ENCODE results near the gene TRPM3.

Gene TRPM3

GRCh38 chr9:71121275-71122021 is at the start of gene TRPM3:
TRPM3 (minus strand) TSS chr9:71121621; CDS start chr9:71121354, 267 bp downstream.
- DNase-seq (ENCODE audit: low read depth in 1 of 2, low spot score in 1 of 2): no peak

- no peak for DNase-seq (ENCODE audit: low read depth in 1 of 2, low spot score in 1 of 2)
Measured at GRCh38 chr9:71168418-71168817, 47.0 kb upstream of the TRPM3 start.

- DNase-seq (ENCODE audit: low read depth in 1 of 2, low spot score in 1 of 2): no peak
Measured at GRCh38 chr9:71162126-71162525, 40.7 kb upstream of the TRPM3 start.

GRCh38 chr9:71157731-71158130 is 36.3 kb upstream of the TRPM3 start:
- no peak for DNase-seq (ENCODE audit: low read depth in 1 of 2, low spot score in 1 of 2)

GRCh38 chr9:71147368-71147767 is 25.9 kb upstream of the TRPM3 start:
- no peak for DNase-seq (ENCODE audit: low read depth in 1 of 2, low spot score in 1 of 2)

- no peak for DNase-seq (ENCODE audit: low read depth in 1 of 2, low spot score in 1 of 2)
Measured at GRCh38 chr9:71146511-71146910, 25.1 kb upstream of the TRPM3 start.

- DNase-seq (ENCODE audit: low read depth in 1 of 2, low spot score in 1 of 2): no peak
Measured at GRCh38 chr9:71145179-71145578, 23.8 kb upstream of the TRPM3 start.

GRCh38 chr9:71144495-71144894 is 23.1 kb upstream of the TRPM3 start:
- DNase-seq (ENCODE audit: low read depth in 1 of 2, low spot score in 1 of 2): no peak

- DNase-seq (ENCODE audit: low read depth in 1 of 2, low spot score in 1 of 2): no peak
Measured at GRCh38 chr9:71136696-71137095, 15.3 kb upstream of the TRPM3 start.

- no peak for DNase-seq (ENCODE audit: low read depth in 1 of 2, low spot score in 1 of 2)
Measured at GRCh38 chr9:71131145-71131544, 9.7 kb upstream of the TRPM3 start.

- DNase-seq (ENCODE audit: low read depth in 1 of 2, low spot score in 1 of 2): no peak
Measured at GRCh38 chr9:71130521-71130920, 9.1 kb upstream of the TRPM3 start.

- no peak for DNase-seq (ENCODE audit: low read depth in 1 of 2, low spot score in 1 of 2)
Measured at GRCh38 chr9:71128796-71129195, 7.4 kb upstream of the TRPM3 start.

- DNase-seq (ENCODE audit: low read depth in 1 of 2, low spot score in 1 of 2): no peak
Measured at GRCh38 chr9:71127301-71127700, 5.9 kb upstream of the TRPM3 start.

- DNase-seq (ENCODE audit: low read depth in 1 of 2, low spot score in 1 of 2): no peak
Measured at GRCh38 chr9:71122421-71122820, 1.0 kb upstream of the TRPM3 start.

- no peak for DNase-seq (ENCODE audit: low read depth in 1 of 2, low spot score in 1 of 2)
Measured at GRCh38 chr9:71122022-71122275, 528 bp upstream of the TRPM3 start.

GRCh38 chr9:71120501-71121247 is 747 bp downstream of the TRPM3 start:
- no peak for DNase-seq (ENCODE audit: low read depth in 1 of 2, low spot score in 1 of 2)

GRCh38 chr9:71119746-71120145 is 1.7 kb downstream of the TRPM3 start:
- DNase-seq (ENCODE audit: low read depth in 1 of 2, low spot score in 1 of 2): no peak

- DNase-seq (ENCODE audit: low read depth in 1 of 2, low spot score in 1 of 2): no peak
Measured at GRCh38 chr9:71118324-71118723, 3.1 kb downstream of the TRPM3 start.

- DNase-seq (ENCODE audit: low read depth in 1 of 2, low spot score in 1 of 2): no peak
Measured at GRCh38 chr9:71115448-71115975, 5.9 kb downstream of the TRPM3 start.

- no peak for DNase-seq (ENCODE audit: low read depth in 1 of 2, low spot score in 1 of 2)
Measured at GRCh38 chr9:71112866-71113265, 8.6 kb downstream of the TRPM3 start.

- DNase-seq (ENCODE audit: low read depth in 1 of 2, low spot score in 1 of 2): no peak
Measured at GRCh38 chr9:71108937-71109336, 12.5 kb downstream of the TRPM3 start.

GRCh38 chr9:71106992-71107391 is 14.4 kb downstream of the TRPM3 start:
- no peak for DNase-seq (ENCODE audit: low read depth in 1 of 2, low spot score in 1 of 2)

- DNase-seq (ENCODE audit: low read depth in 1 of 2, low spot score in 1 of 2): no peak
Measured at GRCh38 chr9:71105192-71105591, 16.2 kb downstream of the TRPM3 start.

Measured in stimulated activated CD4-positive, alpha-beta T cell treated with anti-CD3 and anti-CD28 coated beads, Interleukin-15, amount 100 ng/mL, for 1 hour (primary cell).